Epithelial cell of alveolus of lung (primary cell): ENCODE data around the gene TEDC1. TPM values are rescaled to one million over a fixed set of nuclear protein-coding genes. Genes with fewer than 3 reads are reported as not detected.

Source experiments
- total RNA-seq: library from RNA; depleted of rRNA; stranded (reverse); fragments of >200 nt; gene quantifications from 2 replicates; pipeline ENCODE4 v1.2.1, GENCODE V29; 2015

Gene TEDC1
- 8.2 and 11.6 TPM in 2 replicates for total RNA-seq

GRCh38 chr14:105490572-105491365, at the start of gene TEDC1:
Gene TEDC1, plus strand, starts transcription at chr14:105491246. Its CDS starts 130 bp downstream, at chr14:105491376.

GRCh38 chr14:105474483-105475268, 16.4 kb upstream of the TEDC1 start, which contains the start of gene CRIP2:
Gene CRIP2, plus strand, starts transcription at chr14:105474821. Its CDS starts 42 bp downstream, at chr14:105474863.

GRCh38 chr14:105486163-105486973, 4.7 kb upstream of the TEDC1 start, which contains the start of gene CRIP1:
Gene CRIP1, plus strand, starts transcription at chr14:105486886. Its CDS starts 374 bp downstream, at chr14:105487260.

GRCh38 chr14:105525861-105526775, 35.1 kb downstream of the TEDC1 start, which contains the start of gene TMEM121:
Gene TMEM121, plus strand, starts transcription at chr14:105526583. Its CDS starts 2,252 bp downstream, at chr14:105528835.

Other genes starting within 250 kb of the TEDC1 start
- 24.1 and 63.5 TPM in 2 replicates for gene BTBD6, start 242.7 kb upstream of the TEDC1 start, total RNA-seq
- gene BRF1, start 190.2 kb upstream of the TEDC1 start, total RNA-seq: 21.2 and 28.7 TPM in 2 replicates
- gene PACS2, start 176.5 kb upstream of the TEDC1 start, total RNA-seq: 36.2 and 36.5 TPM in 2 replicates
- 0.13 and 1.4 TPM in 2 replicates for gene TEX22, start 92.7 kb upstream of the TEDC1 start, total RNA-seq
- 37.0 and 49.1 TPM in 2 replicates for gene MTA1, start 71.4 kb upstream of the TEDC1 start, total RNA-seq
- 117 and 172 TPM in 2 replicates for gene CRIP2, start 16.4 kb upstream of the TEDC1 start, total RNA-seq
- gene CRIP1, start 4.4 kb upstream of the TEDC1 start, total RNA-seq: 9.1 and 20.7 TPM in 2 replicates
- gene TMEM121, start 35.3 kb downstream of the TEDC1 start, total RNA-seq: 9.3 and 12.6 TPM in 2 replicates